Fibroblast of pulmonary artery (primary cell): ENCODE results near the gene PIANP.
"Not testable (repeated sequence)": the region's sequence is repeated elsewhere in the genome, so short reads cannot be mapped to it uniquely, and the experiment has no call there.

Experiments
- DNase-seq: peaks from one replicate; pipeline ENCODE4 v3.0.0-alpha.2; 2010; ENCODE audit warnings: low read depth
- H3K4me3 ChIP-seq: replicated peaks from 2 replicates; pipeline ENCODE4 v1.5.1; 2011; ENCODE audit warnings: low read depth, mild to moderate bottlenecking, control low read depth, low read length, moderate library complexity
- TF ChIP-seq, protein P1 (sequence below): IDR thresholded peaks from 2 replicates; pipeline ENCODE4 v1.5.1; 2011; ENCODE audit warnings: mild to moderate bottlenecking, control low read depth, low read length, inconsistent platforms; ENCODE audit errors: missing control alignments

The PIANP gene

DNA sequence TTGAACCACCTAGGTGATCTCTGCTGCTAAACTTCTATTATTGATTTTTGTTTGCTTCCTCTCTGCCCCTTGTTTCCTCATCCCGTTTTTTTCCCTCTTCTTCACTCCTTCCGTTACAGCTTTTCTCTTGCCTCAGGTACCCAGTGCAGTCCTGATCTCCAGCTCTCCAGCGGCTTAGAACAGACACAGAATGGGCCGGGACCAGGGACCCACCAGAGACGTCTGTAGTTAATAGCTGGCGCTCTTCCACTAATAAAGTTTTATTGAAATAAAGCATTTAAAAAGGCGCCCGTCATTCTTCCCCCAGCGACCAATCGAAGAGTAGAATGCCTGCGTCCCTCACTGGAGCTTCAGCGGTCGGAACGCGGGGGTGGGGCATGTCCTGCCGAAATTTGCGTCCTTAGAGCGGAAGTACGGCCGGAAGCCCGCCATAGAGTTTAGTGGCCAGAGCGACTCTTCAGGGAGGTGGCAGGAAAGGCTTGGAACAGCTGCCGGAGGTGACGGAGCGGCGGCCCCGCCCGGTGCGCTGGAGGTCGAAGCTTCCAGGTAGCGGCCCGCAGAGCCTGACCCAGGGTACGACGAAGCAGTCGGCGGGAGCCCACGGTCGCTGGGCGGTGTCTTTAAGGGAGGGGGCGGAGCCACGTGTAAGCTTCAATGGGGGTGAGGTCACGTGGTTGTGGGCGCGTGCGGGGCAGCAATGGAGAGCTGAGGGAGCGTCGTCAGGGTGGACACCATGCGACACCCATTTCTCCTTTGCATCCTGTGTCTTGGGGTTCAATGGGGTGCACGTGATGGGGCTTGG is 23.2 kb upstream of the PIANP start, which contains the start of gene COPS7A:
Gene COPS7A, plus strand, starts transcription at position 440 of the 802 bp plus-strand sequence. CDS start 611 bp downstream, outside the sequence.
- TF ChIP-seq, protein P1, sequence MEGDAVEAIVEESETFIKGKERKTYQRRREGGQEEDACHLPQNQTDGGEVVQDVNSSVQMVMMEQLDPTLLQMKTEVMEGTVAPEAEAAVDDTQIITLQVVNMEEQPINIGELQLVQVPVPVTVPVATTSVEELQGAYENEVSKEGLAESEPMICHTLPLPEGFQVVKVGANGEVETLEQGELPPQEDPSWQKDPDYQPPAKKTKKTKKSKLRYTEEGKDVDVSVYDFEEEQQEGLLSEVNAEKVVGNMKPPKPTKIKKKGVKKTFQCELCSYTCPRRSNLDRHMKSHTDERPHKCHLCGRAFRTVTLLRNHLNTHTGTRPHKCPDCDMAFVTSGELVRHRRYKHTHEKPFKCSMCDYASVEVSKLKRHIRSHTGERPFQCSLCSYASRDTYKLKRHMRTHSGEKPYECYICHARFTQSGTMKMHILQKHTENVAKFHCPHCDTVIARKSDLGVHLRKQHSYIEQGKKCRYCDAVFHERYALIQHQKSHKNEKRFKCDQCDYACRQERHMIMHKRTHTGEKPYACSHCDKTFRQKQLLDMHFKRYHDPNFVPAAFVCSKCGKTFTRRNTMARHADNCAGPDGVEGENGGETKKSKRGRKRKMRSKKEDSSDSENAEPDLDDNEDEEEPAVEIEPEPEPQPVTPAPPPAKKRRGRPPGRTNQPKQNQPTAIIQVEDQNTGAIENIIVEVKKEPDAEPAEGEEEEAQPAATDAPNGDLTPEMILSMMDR: no peak
- peak within 1 kb of the TSS; percentile 77 for H3K4me3 ChIP-seq
- DNase-seq: peak; percentile 99

DNA sequence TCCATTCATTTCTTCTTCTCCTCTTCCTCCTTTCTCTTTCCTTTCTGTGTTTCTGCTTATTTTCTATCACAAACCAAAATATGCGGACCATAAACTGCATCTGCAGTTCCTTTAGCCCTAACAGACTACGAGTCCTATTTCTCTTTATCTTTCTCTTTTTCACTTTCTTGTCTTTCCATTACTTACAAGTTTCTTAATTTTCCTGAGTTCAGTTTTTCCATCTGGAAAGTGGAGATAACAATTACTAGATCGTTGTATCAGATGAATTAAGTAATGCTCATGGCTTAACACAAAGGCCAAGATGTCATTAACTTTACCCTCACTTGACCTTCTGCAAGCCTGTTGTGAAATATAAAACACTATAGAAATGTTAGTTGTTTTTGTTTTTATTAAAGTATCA is 22.2 kb upstream of the PIANP start:
- no peak overlapping the region for H3K4me3 ChIP-seq
- no peak for DNase-seq
- TF ChIP-seq, protein P1: no peak

DNA sequence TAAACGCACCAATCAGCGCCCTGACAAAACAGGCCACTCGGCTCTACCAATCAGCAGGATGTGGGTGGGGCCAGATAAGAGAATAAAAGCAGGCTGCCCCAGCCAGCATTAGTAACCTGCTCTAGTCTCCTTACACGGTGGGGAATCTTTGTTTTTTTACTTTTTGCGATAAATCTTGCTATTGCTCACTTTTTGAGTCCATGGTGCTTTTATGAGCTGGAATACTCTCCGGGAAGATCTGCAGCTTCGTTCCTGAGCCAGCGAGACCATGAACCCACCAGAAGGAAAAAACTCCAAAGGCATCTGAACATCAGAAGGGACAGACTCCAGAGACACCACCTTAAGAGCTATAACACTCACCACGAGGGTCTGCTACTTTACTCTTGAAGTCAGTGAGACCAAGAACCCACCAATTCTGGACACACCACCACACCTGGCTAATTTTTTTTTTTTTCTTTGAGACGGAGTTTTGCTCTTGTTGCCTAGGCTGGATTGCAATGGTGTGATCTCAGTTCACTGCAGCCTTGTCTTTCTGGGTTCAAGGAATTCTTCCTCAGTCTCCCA is 16.3 kb upstream of the PIANP start:
- H3K4me3 ChIP-seq: no peak overlapping the region
- TF ChIP-seq, protein P1: no peak
- no peak for DNase-seq

DNA sequence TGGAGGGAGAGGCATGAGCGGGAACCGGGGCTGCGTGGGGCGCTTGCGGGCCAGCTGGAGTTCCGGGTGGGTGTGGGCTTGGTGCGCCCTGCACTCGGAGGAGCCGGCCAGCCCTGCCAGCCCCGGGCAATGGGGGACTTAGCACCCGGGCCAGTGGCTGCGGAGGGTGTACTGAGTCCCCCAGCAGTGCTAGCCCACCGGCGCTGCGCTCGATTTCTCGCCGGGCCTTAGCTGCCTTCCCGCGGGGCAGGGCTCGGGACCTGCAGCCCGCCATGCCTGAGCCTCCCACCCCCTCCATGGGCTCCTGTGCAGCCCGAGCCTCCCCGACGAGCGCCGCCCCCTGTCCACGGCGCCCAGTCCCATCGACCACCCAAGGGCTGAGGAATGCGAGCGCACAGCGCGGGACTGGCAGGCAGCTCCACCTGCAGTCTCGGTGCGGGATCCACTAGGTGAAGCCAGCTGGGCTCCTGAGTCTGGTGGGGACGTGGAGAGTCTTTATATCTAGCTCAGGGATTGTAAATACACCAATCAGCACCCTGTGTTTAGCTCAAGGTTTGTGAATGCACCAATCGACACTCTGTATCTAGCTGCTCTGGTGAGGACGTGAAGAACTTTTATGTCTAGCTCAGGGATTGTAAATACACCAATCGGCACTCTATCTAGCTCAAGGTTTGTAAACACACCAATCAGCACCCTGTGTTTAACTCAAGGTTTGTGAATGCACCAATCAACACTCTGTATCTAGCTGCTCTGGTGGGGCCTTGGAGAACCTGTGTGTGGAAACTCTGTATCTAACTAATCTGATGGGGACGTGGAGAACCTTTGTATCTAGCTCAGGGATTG is 15.6 kb upstream of the PIANP start:
- DNase-seq, H3K4me3 ChIP-seq: not testable (repeated sequence)

DNA sequence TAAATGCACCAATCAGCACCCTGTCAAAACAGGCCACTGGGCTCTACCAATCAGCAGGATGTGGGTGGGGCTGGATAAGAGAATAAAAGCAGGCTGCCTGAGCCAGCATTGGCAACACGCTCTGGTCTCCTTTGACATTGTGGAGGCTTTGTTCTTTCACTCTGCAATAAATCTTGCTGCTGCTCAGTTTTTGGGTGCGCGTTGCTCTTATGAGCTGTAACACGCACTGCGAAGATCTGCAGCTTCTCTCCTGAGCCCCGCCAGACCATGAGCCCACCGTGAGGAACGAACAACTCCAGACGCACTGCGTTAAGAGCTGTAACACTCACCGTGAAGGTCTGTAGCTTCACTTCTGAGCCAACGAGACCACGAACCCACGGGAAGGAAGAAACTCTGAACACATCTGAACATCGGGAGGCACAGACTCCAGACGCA is 8.4 kb upstream of the PIANP start:
- H3K4me3 ChIP-seq: no peak overlapping the region
- TF ChIP-seq, protein P1: no peak
- no peak for DNase-seq

DNA sequence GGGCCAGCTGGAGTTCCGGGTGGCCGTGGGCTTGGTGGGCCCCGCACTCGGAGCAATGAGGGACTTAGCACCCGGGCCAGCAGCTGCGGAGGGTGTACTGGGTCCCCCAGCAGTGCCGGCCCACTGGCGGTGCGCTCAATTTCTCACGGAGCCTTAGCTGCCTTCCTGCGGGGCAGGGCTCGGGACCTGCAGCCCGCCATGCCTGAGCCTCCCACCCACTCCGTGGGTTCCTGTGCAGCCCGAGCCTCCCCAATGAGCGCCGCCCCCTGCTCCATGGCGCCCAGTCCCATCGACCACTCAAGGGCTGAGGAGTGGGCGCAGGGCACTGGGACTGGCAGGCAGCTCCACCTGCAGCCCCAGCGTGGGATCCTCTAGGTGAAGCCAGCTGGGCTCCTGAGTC is 7.7 kb upstream of the PIANP start:
- DNase-seq, H3K4me3 ChIP-seq: not testable (repeated sequence)

DNA sequence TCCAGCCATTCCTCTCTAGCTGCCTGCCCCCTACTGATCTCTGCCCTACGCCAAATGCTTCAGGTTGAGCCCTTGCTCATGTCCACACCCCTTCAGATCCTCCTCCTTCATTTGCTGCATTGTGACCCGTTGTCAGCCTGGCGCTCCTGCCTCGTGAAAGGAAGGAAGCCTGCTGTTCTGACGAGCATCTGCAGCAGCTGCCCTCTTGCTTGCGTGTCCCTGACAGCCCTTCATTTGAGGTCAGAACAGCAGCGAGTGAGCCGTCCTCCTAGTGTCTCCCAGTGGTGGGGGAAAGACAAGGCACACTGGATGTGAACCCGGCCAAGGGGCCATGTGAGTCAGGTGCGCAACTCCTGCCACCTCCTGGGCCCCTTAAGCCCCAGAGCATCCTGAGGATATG is 3.0 kb upstream of the PIANP start:
- TF ChIP-seq, protein P1: no peak
- no peak overlapping the region for H3K4me3 ChIP-seq
- no peak for DNase-seq
